MM.1S (cell line): ENCODE measurements around the gene SNRPA.

ENCODE experiments used
- DNase-seq: peaks from one replicate; pipeline ENCODE4 v3.0.0-alpha.2; 2015
- H2AFZ ChIP-seq: fragments of 300-600 bp; sonication (generic); 2 replicates; pipeline ENCODE4 v1.6.0; 2016; ENCODE audit warnings: antibody characterized with exemption, low read length
- H3F3A ChIP-seq: fragments of 300-600 bp; sonication (generic); 2 replicates; pipeline ENCODE4 v1.6.1; 2016; ENCODE audit warnings: mild to moderate bottlenecking, antibody characterized with exemption, low read length, moderate library complexity, mixed read lengths; ENCODE audit not compliant: insufficient read depth
- H3K27ac ChIP-seq: fragments of 300-600 bp; sonication (generic); 2 replicates; pipeline ENCODE4 v1.5.1; 2016; ENCODE audit warnings: mild to moderate bottlenecking, low read length
- H3K27me3 ChIP-seq: fragments of 300-600 bp; sonication (generic); replicated peaks from 2 replicates; pipeline ENCODE4 v1.6.0; 2016; ENCODE audit warnings: low read length; ENCODE audit not compliant: insufficient read depth
- H3K36me3 ChIP-seq: fragments of 300-600 bp; sonication (generic); replicated peaks from 2 replicates; pipeline ENCODE4 v1.6.1; 2016; ENCODE audit warnings: mild to moderate bottlenecking, low read length, mixed read lengths; ENCODE audit not compliant: insufficient read depth
- H3K4me1 ChIP-seq: fragments of 300-600 bp; sonication (generic); 2 replicates; pipeline ENCODE4 v1.6.1; 2016; ENCODE audit warnings: low read length, mixed read lengths
- H3K4me2 ChIP-seq: fragments of 300-600 bp; sonication (generic); 2 replicates; pipeline ENCODE4 v1.6.0; 2016; ENCODE audit warnings: low read depth, low read length
- H3K4me3 ChIP-seq: fragments of 300-600 bp; sonication (generic); 2 replicates; pipeline ENCODE4 v1.5.1; 2016; ENCODE audit warnings: low read length, mixed read lengths
- H3K79me2 ChIP-seq: fragments of 300-600 bp; sonication (generic); 2 replicates; pipeline ENCODE4 v1.6.1; 2016; ENCODE audit warnings: mixed run types, low read length, mixed read lengths
- H3K9ac ChIP-seq: fragments of 300-600 bp; sonication (generic); 2 replicates; pipeline ENCODE4 v1.6.1; 2016; ENCODE audit warnings: low read length, mixed read lengths
- H3K9me2 ChIP-seq: fragments of 300-600 bp; sonication (generic); replicated peaks from 2 replicates; pipeline ENCODE4 v1.6.1; 2016; ENCODE audit warnings: mild to moderate bottlenecking, low read length, mixed read lengths; ENCODE audit not compliant: insufficient read depth
- H3K9me3 ChIP-seq: fragments of 300-600 bp; sonication (generic); replicated peaks from 2 replicates; pipeline ENCODE4 v1.6.1; 2016; ENCODE audit warnings: mild to moderate bottlenecking, low read length, mixed read lengths; ENCODE audit not compliant: insufficient read depth
- H4K20me1 ChIP-seq: fragments of 300-600 bp; sonication (generic); 2 replicates; pipeline ENCODE4 v1.6.1; 2016; ENCODE audit warnings: mild to moderate bottlenecking, low read length, moderate library complexity, mixed read lengths; ENCODE audit not compliant: insufficient read depth
- EZH2 ChIP-seq: fragments of 300-600 bp; sonication (generic); optimal IDR thresholded peaks from 2 replicates; pipeline ENCODE3; 2017; ENCODE audit warnings: low read depth, mild to moderate bottlenecking, antibody characterized with exemption, low read length, mixed read lengths
- EZH2phosphoT487 ChIP-seq: fragments of 300-600 bp; sonication (generic); IDR thresholded peaks from 2 replicates; pipeline ENCODE4 v1.6.1; 2018; ENCODE audit warnings: antibody characterized with exemption, low read length
- TF ChIP-seq, protein P1 (sequence below): fragments of 300-600 bp; sonication (generic); IDR thresholded peaks from 2 replicates; pipeline ENCODE4 v1.5.1; 2016; ENCODE audit warnings: antibody characterized with exemption, low read length, mixed read lengths

Gene SNRPA

GRCh38 chr19:40713939-40714338 lies 37.1 kb upstream of the SNRPA start:
- TF ChIP-seq, protein P1, sequence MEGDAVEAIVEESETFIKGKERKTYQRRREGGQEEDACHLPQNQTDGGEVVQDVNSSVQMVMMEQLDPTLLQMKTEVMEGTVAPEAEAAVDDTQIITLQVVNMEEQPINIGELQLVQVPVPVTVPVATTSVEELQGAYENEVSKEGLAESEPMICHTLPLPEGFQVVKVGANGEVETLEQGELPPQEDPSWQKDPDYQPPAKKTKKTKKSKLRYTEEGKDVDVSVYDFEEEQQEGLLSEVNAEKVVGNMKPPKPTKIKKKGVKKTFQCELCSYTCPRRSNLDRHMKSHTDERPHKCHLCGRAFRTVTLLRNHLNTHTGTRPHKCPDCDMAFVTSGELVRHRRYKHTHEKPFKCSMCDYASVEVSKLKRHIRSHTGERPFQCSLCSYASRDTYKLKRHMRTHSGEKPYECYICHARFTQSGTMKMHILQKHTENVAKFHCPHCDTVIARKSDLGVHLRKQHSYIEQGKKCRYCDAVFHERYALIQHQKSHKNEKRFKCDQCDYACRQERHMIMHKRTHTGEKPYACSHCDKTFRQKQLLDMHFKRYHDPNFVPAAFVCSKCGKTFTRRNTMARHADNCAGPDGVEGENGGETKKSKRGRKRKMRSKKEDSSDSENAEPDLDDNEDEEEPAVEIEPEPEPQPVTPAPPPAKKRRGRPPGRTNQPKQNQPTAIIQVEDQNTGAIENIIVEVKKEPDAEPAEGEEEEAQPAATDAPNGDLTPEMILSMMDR = no peak
- TF ChIP-seq EZH2 = no peak
- TF ChIP-seq EZH2phosphoT487 = no peak
- Histone ChIP-seq H3K9ac (no peak overlapping the region), H3F3A (peaks cover 4% of the 10 kb centered on the region; the same call in 1 of the 2 replicates), H3K27ac (no peak overlapping the region), H3K4me2 (peak overlapping the region; percentile 100), H3K9me2 (no peaks in the 10 kb centered on the region), H3K36me3 (no peaks in the 10 kb centered on the region), H4K20me1 (no peaks in the 10 kb centered on the region), H3K4me3 (no peak overlapping the region), H3K27me3 (no peaks in the 10 kb centered on the region), H3K4me1 (peaks cover 33% of the 10 kb centered on the region), H3K9me3 (no peaks in the 10 kb centered on the region), H3K79me2 (peaks cover 22% of the 10 kb centered on the region), H2AFZ (no peak overlapping the region)
- no peak for DNase-seq

- no peaks in the 10 kb centered on the region for H3K27me3 ChIP-seq
Observed at GRCh38 chr19:40714441-40715299, 36.3 kb upstream of the SNRPA start.

GRCh38 chr19:40716031-40716481 lies 34.9 kb upstream of the SNRPA start:
- peak overlapping the region; percentile 94 for H2AFZ ChIP-seq
- peaks cover 24% of the 10 kb centered on the region for H3K79me2 ChIP-seq
- peak overlapping the region; percentile 86 for H3K9ac ChIP-seq
- H3K9me3 ChIP-seq = no peaks in the 10 kb centered on the region
- peak overlapping the region; percentile 60; the same call in 1 of the 2 replicates for H3K27ac ChIP-seq
- H4K20me1 ChIP-seq = no peaks in the 10 kb centered on the region
- no peaks in the 10 kb centered on the region for H3K27me3 ChIP-seq
- peaks cover 37% of the 10 kb centered on the region for H3K4me1 ChIP-seq
- no peaks in the 10 kb centered on the region for H3K9me2 ChIP-seq
- peak overlapping the region; percentile 100 for H3K4me2 ChIP-seq
- TF ChIP-seq EZH2phosphoT487 (no peak), EZH2 (no peak)
- TF ChIP-seq, protein P1 = no peak
- H3K4me3 ChIP-seq = peak overlapping the region; percentile 85
- H3F3A ChIP-seq = peaks cover 4% of the 10 kb centered on the region; the same call in 1 of the 2 replicates
- DNase-seq = no peak
- no peaks in the 10 kb centered on the region for H3K36me3 ChIP-seq

More at GRCh38 chr19:40714441-40715299, 36.3 kb upstream of the SNRPA start:
- Histone ChIP-seq H3K4me3 (peak overlapping the region; percentile 69), H3K4me2 (peak overlapping the region; percentile 100), H3K9me2 (no peaks in the 10 kb centered on the region), H2AFZ (peak overlapping the region; percentile 92), H4K20me1 (no peaks in the 10 kb centered on the region), H3K4me1 (peaks cover 37% of the 10 kb centered on the region), H3K36me3 (no peaks in the 10 kb centered on the region), H3K9me3 (no peaks in the 10 kb centered on the region), H3K9ac (peak overlapping the region; percentile 68), H3K79me2 (peaks cover 24% of the 10 kb centered on the region), H3K27ac (no peak overlapping the region), H3F3A (peaks cover 4% of the 10 kb centered on the region; the same call in 1 of the 2 replicates)
- TF ChIP-seq, protein P1 = no peak
- no peak for TF ChIP-seq EZH2
- TF ChIP-seq EZH2phosphoT487 = no peak
- DNase-seq = peak; percentile 88
